Effector CD8-positive, alpha-beta T cell (primary cell): Measurements from ENCODE around the gene TFF3.

Experiments
- DNase-seq: peaks from one replicate; lab custom pipeline; 2025; lab: John Stamatoyannopoulos, UW

Gene TFF3

GRCh38 chr21:42266971-42267556 lies 48.1 kb downstream of the TFF3 start:
- DNase-seq: no peak

GRCh38 chr21:42265231-42265812 lies 49.9 kb downstream of the TFF3 start:
- DNase-seq: no peak

- DNase-seq: no peak
These were observed 50.7 kb downstream of the TFF3 start for GRCh38 chr21:42264245-42265195.

GRCh38 chr21:42263591-42264131 lies 51.5 kb downstream of the TFF3 start:
- no peak for DNase-seq

- no peak for DNase-seq
These were observed 52.4 kb downstream of the TFF3 start for GRCh38 chr21:42262831-42263231.

GRCh38 chr21:42261829-42262200 lies 53.4 kb downstream of the TFF3 start:
- no peak for DNase-seq
